Stimulated activated CD4-positive, alpha-beta T cell treated with anti-CD3 and anti-CD28 coated beads, Interleukin-2, amount 100 ng/mL, for 48 hours (primary cell): ENCODE results near the gene PDP2.
"Not testable (repeated sequence)": the region's sequence is repeated elsewhere in the genome, so short reads cannot be mapped to it uniquely, and the experiment has no call there.

Source experiments
- DNase-seq, 2 donors: peaks; one replicate each; pipeline ENCODE4 v3.0.0-alpha.2; 2020

Gene PDP2

GRCh38 chr16:66888647-66889615, 8.6 kb downstream of the PDP2 start:
- DNase-seq, result no peak

GRCh38 chr16:66889622-66890021, 9.3 kb downstream of the PDP2 start:
- DNase-seq, result no peak

GRCh38 chr16:66890799-66891198, 10.5 kb downstream of the PDP2 start:
- DNase-seq, result no peak

- DNase-seq, result no peak
Observed at GRCh38 chr16:66891360-66891759, 11.0 kb downstream of the PDP2 start.

- no peak for DNase-seq
Observed at GRCh38 chr16:66891797-66892196, 11.5 kb downstream of the PDP2 start.

- DNase-seq, result no peak
Observed at GRCh38 chr16:66894055-66894454, 13.7 kb downstream of the PDP2 start.

GRCh38 chr16:66894948-66895688, 14.8 kb downstream of the PDP2 start:
- peak; percentile 44 to 50 for DNase-seq

GRCh38 chr16:66895689-66895979, 15.3 kb downstream of the PDP2 start:
- DNase-seq, result no peak

- DNase-seq, result no peak
Observed at GRCh38 chr16:66895999-66896398, 15.7 kb downstream of the PDP2 start.

GRCh38 chr16:66896682-66897081, 16.4 kb downstream of the PDP2 start:
- not testable (repeated sequence) for DNase-seq

- no peak for DNase-seq
Observed at GRCh38 chr16:66898207-66898606, 17.9 kb downstream of the PDP2 start.

- DNase-seq, result no peak
Observed at GRCh38 chr16:66898933-66899309, 18.6 kb downstream of the PDP2 start.

GRCh38 chr16:66899310-66899944, 19.1 kb downstream of the PDP2 start:
- DNase-seq, result no peak

GRCh38 chr16:66899945-66900710, 19.8 kb downstream of the PDP2 start:
- no peak for DNase-seq

GRCh38 chr16:66900721-66901441, 20.6 kb downstream of the PDP2 start:
- no peak for DNase-seq

- DNase-seq, result no peak
Observed at GRCh38 chr16:66901626-66902025, 21.3 kb downstream of the PDP2 start.

- no peak for DNase-seq
Observed at GRCh38 chr16:66902648-66903543, 22.6 kb downstream of the PDP2 start.

GRCh38 chr16:66903544-66904427, 23.5 kb downstream of the PDP2 start:
- DNase-seq, result no peak

GRCh38 chr16:66904428-66904845, 24.1 kb downstream of the PDP2 start:
- DNase-seq, result no peak
